Measurements from ENCODE around the gene NLGN1.

The NLGN1 gene

GRCh38 chr3:173743516-173743915, 346.0 kb downstream of the NLGN1 start:
- H3K4me3 ChIP-seq (ENCODE audit: low read depth, low read length): no peak overlapping the region
- TF ChIP-seq, protein P1, sequence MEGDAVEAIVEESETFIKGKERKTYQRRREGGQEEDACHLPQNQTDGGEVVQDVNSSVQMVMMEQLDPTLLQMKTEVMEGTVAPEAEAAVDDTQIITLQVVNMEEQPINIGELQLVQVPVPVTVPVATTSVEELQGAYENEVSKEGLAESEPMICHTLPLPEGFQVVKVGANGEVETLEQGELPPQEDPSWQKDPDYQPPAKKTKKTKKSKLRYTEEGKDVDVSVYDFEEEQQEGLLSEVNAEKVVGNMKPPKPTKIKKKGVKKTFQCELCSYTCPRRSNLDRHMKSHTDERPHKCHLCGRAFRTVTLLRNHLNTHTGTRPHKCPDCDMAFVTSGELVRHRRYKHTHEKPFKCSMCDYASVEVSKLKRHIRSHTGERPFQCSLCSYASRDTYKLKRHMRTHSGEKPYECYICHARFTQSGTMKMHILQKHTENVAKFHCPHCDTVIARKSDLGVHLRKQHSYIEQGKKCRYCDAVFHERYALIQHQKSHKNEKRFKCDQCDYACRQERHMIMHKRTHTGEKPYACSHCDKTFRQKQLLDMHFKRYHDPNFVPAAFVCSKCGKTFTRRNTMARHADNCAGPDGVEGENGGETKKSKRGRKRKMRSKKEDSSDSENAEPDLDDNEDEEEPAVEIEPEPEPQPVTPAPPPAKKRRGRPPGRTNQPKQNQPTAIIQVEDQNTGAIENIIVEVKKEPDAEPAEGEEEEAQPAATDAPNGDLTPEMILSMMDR (IDR thresholded peaks at IDR 0.05; ENCODE audit: insufficient read depth, low read depth, low read length, missing control alignments): no peak
- DNase-seq (ENCODE audit: low read depth): no peak

- TF ChIP-seq, protein P1 (IDR thresholded peaks at IDR 0.05; ENCODE audit: insufficient read depth, low read depth, low read length, missing control alignments): no peak
- DNase-seq (ENCODE audit: low read depth): no peak
Observed at GRCh38 chr3:173744479-173744878, 346.9 kb downstream of the NLGN1 start.

GRCh38 chr3:173744895-173745294, 347.4 kb downstream of the NLGN1 start:
- no peak for DNase-seq (ENCODE audit: low read depth)
- TF ChIP-seq, protein P1 (IDR thresholded peaks at IDR 0.05; ENCODE audit: insufficient read depth, low read depth, low read length, missing control alignments): no peak
- H3K4me3 ChIP-seq (ENCODE audit: low read depth, low read length): no peak overlapping the region

More at GRCh38 chr3:173744479-173744878, 346.9 kb downstream of the NLGN1 start:
- no peak overlapping the region for H3K4me3 ChIP-seq (ENCODE audit: low read depth, low read length)

- no peak overlapping the region for H3K4me3 ChIP-seq (ENCODE audit: low read depth, low read length)
- TF ChIP-seq, protein P1 (IDR thresholded peaks at IDR 0.05; ENCODE audit: insufficient read depth, low read depth, low read length, missing control alignments): no peak
- DNase-seq (ENCODE audit: low read depth): no peak
Observed at GRCh38 chr3:173745952-173746682, 348.6 kb downstream of the NLGN1 start.

DNA sequence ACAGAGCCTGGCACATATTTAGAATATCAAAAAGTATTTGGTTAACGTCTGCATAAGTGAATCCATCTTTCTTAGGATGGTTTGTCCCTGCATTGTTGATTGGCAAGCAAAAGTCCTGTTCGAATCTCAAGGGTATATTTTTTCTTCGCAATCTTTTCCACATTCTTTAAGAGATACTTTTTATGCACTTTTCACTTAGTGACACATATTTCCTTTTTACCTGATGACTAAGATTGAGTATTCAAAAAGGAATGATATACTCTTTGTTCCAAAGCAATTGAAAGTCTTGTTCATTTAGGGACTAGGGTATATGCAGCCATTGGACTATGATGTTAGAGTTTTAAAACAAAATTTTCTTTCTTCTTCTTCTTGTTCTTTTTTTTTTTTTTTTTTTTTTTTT, 349.9 kb downstream of the NLGN1 start:
- DNase-seq (ENCODE audit: low read depth): no peak
- TF ChIP-seq, protein P1 (IDR thresholded peaks at IDR 0.05; ENCODE audit: insufficient read depth, low read depth, low read length, missing control alignments): no peak
- H3K4me3 ChIP-seq (ENCODE audit: low read depth, low read length): no peak overlapping the region

- no peak overlapping the region for H3K4me3 ChIP-seq (ENCODE audit: low read depth, low read length)
- TF ChIP-seq, protein P1 (IDR thresholded peaks at IDR 0.05; ENCODE audit: insufficient read depth, low read depth, low read length, missing control alignments): no peak
- DNase-seq (ENCODE audit: low read depth): no peak
Observed at GRCh38 chr3:173748105-173748504, 350.6 kb downstream of the NLGN1 start.

DNA sequence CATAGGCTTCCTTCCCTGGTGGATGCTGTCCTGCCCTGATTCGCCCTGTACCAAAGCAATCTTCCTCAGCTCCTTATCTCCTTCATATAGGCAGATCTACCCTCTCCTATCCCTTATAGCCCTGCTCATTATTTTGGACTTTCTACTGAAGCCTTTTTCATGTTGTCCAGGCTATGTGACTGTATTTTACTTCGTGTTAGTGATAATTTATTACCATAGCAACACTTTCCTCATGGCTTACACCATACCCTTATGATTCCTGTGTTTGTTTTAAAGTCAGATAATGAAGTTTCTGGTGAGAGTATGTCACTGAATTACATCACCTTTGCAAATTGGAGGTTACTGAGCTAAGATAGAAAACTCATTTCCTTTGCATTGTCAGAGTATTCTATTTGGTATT, 352.6 kb downstream of the NLGN1 start:
- H3K4me3 ChIP-seq (ENCODE audit: low read depth, low read length): no peak overlapping the region
- TF ChIP-seq, protein P1 (IDR thresholded peaks at IDR 0.05; ENCODE audit: insufficient read depth, low read depth, low read length, missing control alignments): no peak
- no peak for DNase-seq (ENCODE audit: low read depth)

Data from GM12865 (cell line).